ENCODE data around the gene FXR1. TPM values are rescaled to one million over a fixed set of nuclear protein-coding genes. Genes with fewer than 3 reads are reported as not detected.

Gene FXR1
- total RNA-seq, 4 donors from 2014 or later: 77.1 to 133 (median 95.8) TPM

- Histone ChIP-seq H3K36me3 (peaks cover 0 to 5% (median 0%) of the 10 kb centered on the region in 3 donors), H3K27me3 (no peaks in the 10 kb centered on the region), H3K4me1 (peaks cover 0 to 50% (median 23%) of the 10 kb centered on the region in 4 donors), H3K4me3 (no peak overlapping the region), H3K9me3 (peaks cover 0 to 5% (median 0%) of the 10 kb centered on the region in 4 donors), H3K27ac (no peak overlapping the region)
- TF ChIP-seq EP300 (IDR thresholded peaks at IDR 0.05) (no peak), POLR2A (IDR thresholded peaks at IDR 0.05) (no peak)
- TF ChIP-seq, protein P1, sequence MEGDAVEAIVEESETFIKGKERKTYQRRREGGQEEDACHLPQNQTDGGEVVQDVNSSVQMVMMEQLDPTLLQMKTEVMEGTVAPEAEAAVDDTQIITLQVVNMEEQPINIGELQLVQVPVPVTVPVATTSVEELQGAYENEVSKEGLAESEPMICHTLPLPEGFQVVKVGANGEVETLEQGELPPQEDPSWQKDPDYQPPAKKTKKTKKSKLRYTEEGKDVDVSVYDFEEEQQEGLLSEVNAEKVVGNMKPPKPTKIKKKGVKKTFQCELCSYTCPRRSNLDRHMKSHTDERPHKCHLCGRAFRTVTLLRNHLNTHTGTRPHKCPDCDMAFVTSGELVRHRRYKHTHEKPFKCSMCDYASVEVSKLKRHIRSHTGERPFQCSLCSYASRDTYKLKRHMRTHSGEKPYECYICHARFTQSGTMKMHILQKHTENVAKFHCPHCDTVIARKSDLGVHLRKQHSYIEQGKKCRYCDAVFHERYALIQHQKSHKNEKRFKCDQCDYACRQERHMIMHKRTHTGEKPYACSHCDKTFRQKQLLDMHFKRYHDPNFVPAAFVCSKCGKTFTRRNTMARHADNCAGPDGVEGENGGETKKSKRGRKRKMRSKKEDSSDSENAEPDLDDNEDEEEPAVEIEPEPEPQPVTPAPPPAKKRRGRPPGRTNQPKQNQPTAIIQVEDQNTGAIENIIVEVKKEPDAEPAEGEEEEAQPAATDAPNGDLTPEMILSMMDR (IDR thresholded peaks at IDR 0.05): no peak
- no peak for DNase-seq (ENCODE audit: low spot score in 2 of 2)
- WGBS, 2 donors: 49 to 65% methylated on average over 2 of the region's 2 CpGs
These were observed 14.1 kb downstream of the FXR1 start for GRCh38 chr3:180926526-180926925.

- Histone ChIP-seq H3K36me3 (peaks cover 0 to 5% (median 0%) of the 10 kb centered on the region in 3 donors), H3K4me3 (no peak overlapping the region), H3K27ac (no peak overlapping the region), H3K4me1 (peaks cover 0 to 39% (median 10%) of the 10 kb centered on the region in 4 donors), H3K27me3 (no peaks in the 10 kb centered on the region), H3K9me3 (peaks cover 0 to 5% (median 0%) of the 10 kb centered on the region in 4 donors)
- no peak for DNase-seq (ENCODE audit: low spot score in 2 of 2)
- WGBS, 2 donors: 90% methylated on average over 5 of the region's 5 CpGs
- TF ChIP-seq, protein P1 (IDR thresholded peaks at IDR 0.05): no peak
- TF ChIP-seq EP300 (IDR thresholded peaks at IDR 0.05) (no peak), POLR2A (IDR thresholded peaks at IDR 0.05) (no peak)
These were observed 16.9 kb downstream of the FXR1 start for GRCh38 chr3:180929376-180929775.

DNA sequence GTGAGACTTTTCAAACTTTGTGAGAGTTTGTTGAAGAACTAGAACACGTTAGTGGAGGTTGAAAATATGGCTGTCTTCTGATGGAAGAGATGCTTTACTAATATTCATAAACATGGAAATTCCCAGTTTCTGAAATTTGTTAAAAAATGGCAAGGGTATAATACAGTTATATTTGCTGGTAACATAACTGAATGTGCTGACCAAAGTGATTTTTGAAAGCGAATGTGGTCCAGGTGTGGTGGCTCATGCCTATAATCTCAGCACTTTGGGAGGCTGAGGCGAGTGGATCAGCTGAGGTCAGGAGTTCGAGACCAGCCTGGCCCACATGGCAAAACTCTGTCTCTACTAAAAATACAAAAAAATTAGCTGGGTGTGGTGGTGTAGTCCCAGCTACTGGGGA lies 18.1 kb downstream of the FXR1 start:
- H3K36me3 ChIP-seq: peaks cover 0 to 10% (median 0%) of the 10 kb centered on the region in 3 donors
- no peak overlapping the region for H3K27ac ChIP-seq
- H3K4me1 ChIP-seq: peaks cover 0 to 36% (median 8%) of the 10 kb centered on the region in 4 donors
- DNase-seq (ENCODE audit: low spot score in 2 of 2): no peak
- WGBS, 2 donors: 93 to 96% methylated on average over 4 of the region's 4 CpGs
- no peaks in the 10 kb centered on the region for H3K27me3 ChIP-seq
- H3K9me3 ChIP-seq: peaks cover 0 to 5% (median 0%) of the 10 kb centered on the region in 4 donors
- TF ChIP-seq POLR2A (IDR thresholded peaks at IDR 0.05): no peak
- no peak for TF ChIP-seq EP300 (IDR thresholded peaks at IDR 0.05)
- TF ChIP-seq, protein P1 (IDR thresholded peaks at IDR 0.05): no peak
- no peak overlapping the region for H3K4me3 ChIP-seq

- Histone ChIP-seq H3K9me3 (peaks cover 0 to under 1% (median 0%) of the 10 kb centered on the region in 4 donors), H3K36me3 (peaks cover 0 to 27% (median 0%) of the 10 kb centered on the region in 3 donors), H3K27ac (no peak overlapping the region), H3K4me1 (peaks cover 0 to 20% (median 2%) of the 10 kb centered on the region in 4 donors), H3K27me3 (no peaks in the 10 kb centered on the region), H3K4me3 (no peak overlapping the region)
- DNase-seq (ENCODE audit: low spot score in 2 of 2): no peak
- TF ChIP-seq EP300 (IDR thresholded peaks at IDR 0.05): no peak
- no peak for TF ChIP-seq POLR2A (IDR thresholded peaks at IDR 0.05)
- TF ChIP-seq, protein P1 (IDR thresholded peaks at IDR 0.05): no peak
- 84 to 88% methylated on average over 1 of the region's 1 CpG for WGBS, 2 donors
These were observed 20.3 kb downstream of the FXR1 start for GRCh38 chr3:180932819-180933218.

- TF ChIP-seq EP300 (IDR thresholded peaks at IDR 0.05) (no peak), POLR2A (IDR thresholded peaks at IDR 0.05) (no peak)
- TF ChIP-seq, protein P1 (IDR thresholded peaks at IDR 0.05): no peak
- Histone ChIP-seq H3K27ac (no peak overlapping the region), H3K4me3 (no peak overlapping the region), H3K27me3 (no peaks in the 10 kb centered on the region), H3K36me3 (peaks cover 0 to 22% (median 0%) of the 10 kb centered on the region in 3 donors), H3K9me3 (no peaks in the 10 kb centered on the region), H3K4me1 (peaks cover 0 to 20% (median 2%) of the 10 kb centered on the region in 4 donors)
- DNase-seq (ENCODE audit: low spot score in 2 of 2): no peak
- 70 to 73% methylated on average over 1 of the region's 1 CpG for WGBS, 2 donors
These were observed 22.2 kb downstream of the FXR1 start for GRCh38 chr3:180934638-180935037.
